ENCODE measurements around the gene SNX15. TPM values are rescaled to one million over a fixed set of nuclear protein-coding genes. Genes with fewer than 3 reads are reported as not detected.
"Not testable (repeated sequence)": the region's sequence is repeated elsewhere in the genome, so short reads cannot be mapped to it uniquely, and the experiment has no call there.

Gene SNX15
- 10 to 100 TPM; 16.9 to 33.3 (median 25.9) TPM for total RNA-seq

GRCh38 chr11:65027213-65028067 is at the start of gene SNX15:
Gene SNX15 (plus strand): TSS chr11:65027439. CDS start chr11:65027538, 99 bp downstream.
- in situ Hi-C loops (cut with MboI; ENCODE audit: low sequenced_read_pairs in 4 of 4) (loop anchor here in 2 of 4 donors (5.0 to 10.0 kb wide), 2 partner anchors 103 to 110 kb away; partner anchors contain the start of genes ATG2A (in 1 of the 2) and PPP2R5B (in 1 of the 2)), intact Hi-C loops (cut with DNase I; ENCODE audit: low total_unique reads) (loop anchor here (1.0 to 5.0 kb wide), 8 partner anchors 13 to 890 kb away; partner anchors contain the start of genes ARL2, ATG2A, C11orf68 and CDCA5)
- no peaks in the 10 kb centered on the region for H3K27me3 ChIP-seq
- peak within 1 kb of the TSS; percentile 61 to 73 (median 70) for H3K4me3 ChIP-seq
- TF ChIP-seq POLR2A (IDR thresholded peaks at IDR 0.05) (peak; percentile 71 to 82), CTCF (IDR thresholded peaks at IDR 0.05 in 4 of 5, conservative IDR thresholded peaks at IDR 0.05 in 1 of 5) (peak in 4 of 5 experiments; percentile 77 to 88 (median 83))
- H3K9me3 ChIP-seq = no peaks in the 10 kb centered on the region
- peak; percentile 92 to 93 for DNase-seq
- H3K36me3 ChIP-seq = peaks cover 0 to 12% of the 10 kb centered on the region in 2 donors
- ATAC-seq = peak; percentile 99 to 100
- H3K27ac ChIP-seq = peak within 1 kb of the TSS; percentile 83 to 94 (median 89)
- peaks cover 12 to 13% of the 10 kb centered on the region in 2 donors for H3K4me1 ChIP-seq

GRCh38 chr11:64983339-64983738 is 43.9 kb upstream of the SNX15 start:
- in situ Hi-C loops (cut with MboI; ENCODE audit: low sequenced_read_pairs in 4 of 4); ATAC-seq; H3K9me3 ChIP-seq; intact Hi-C loops (cut with DNase I; ENCODE audit: low total_unique reads); H3K4me3 ChIP-seq; DNase-seq; H3K4me1 ChIP-seq; H3K36me3 ChIP-seq; H3K27me3 ChIP-seq; H3K27ac ChIP-seq: not testable (repeated sequence)

GRCh38 chr11:64987998-64988854 is 39.0 kb upstream of the SNX15 start:
- in situ Hi-C loops (cut with MboI; ENCODE audit: low sequenced_read_pairs in 4 of 4) (no loop called here), intact Hi-C loops (cut with DNase I; ENCODE audit: low total_unique reads) (no loop called here)
- Histone ChIP-seq H3K27me3 (no peaks in the 10 kb centered on the region), H3K4me1 (peaks cover 6 to 14% of the 10 kb centered on the region in 2 donors), H3K4me3 (no peak overlapping the region), H3K9me3 (no peaks in the 10 kb centered on the region), H3K27ac (no peak overlapping the region), H3K36me3 (no peaks in the 10 kb centered on the region)
- no peak for ATAC-seq
- no peak for DNase-seq
- TF ChIP-seq POLR2A (IDR thresholded peaks at IDR 0.05) (no peak), CTCF (IDR thresholded peaks at IDR 0.05 in 4 of 5, conservative IDR thresholded peaks at IDR 0.05 in 1 of 5) (no peak)

- ATAC-seq = no peak
- no peak for DNase-seq
These were observed 37.8 kb upstream of the SNX15 start for GRCh38 chr11:64989416-64989815.

More at GRCh38 chr11:64989416-64989815, 37.8 kb upstream of the SNX15 start:
- in situ Hi-C loops (cut with MboI; ENCODE audit: low sequenced_read_pairs in 4 of 4) = no loop called here
- H3K4me3 ChIP-seq = peak overlapping the region; percentile 4 to 40 (median 34)
- no peaks in the 10 kb centered on the region for H3K36me3 ChIP-seq
- H3K27me3 ChIP-seq = no peaks in the 10 kb centered on the region
- no peak for TF ChIP-seq POLR2A (IDR thresholded peaks at IDR 0.05)
- TF ChIP-seq CTCF (IDR thresholded peaks at IDR 0.05 in 4 of 5, conservative IDR thresholded peaks at IDR 0.05 in 1 of 5) = no peak
- peak overlapping the region in 3 of 4 donors; percentile 46 to 59 (median 48) for H3K27ac ChIP-seq
- peaks cover 6 to 14% of the 10 kb centered on the region in 2 donors for H3K4me1 ChIP-seq
- intact Hi-C loops (cut with DNase I; ENCODE audit: low total_unique reads) = no loop called here
- no peaks in the 10 kb centered on the region for H3K9me3 ChIP-seq

Measured in gastrocnemius medialis (tissue), 4 donors.